IPS-NIHi7 (cell line): ENCODE measurements around the gene PROS1.

Source experiments
- DNase-seq: peaks from one replicate; pipeline ENCODE4 v3.0.0; 2012; ENCODE audit warnings: mixed read lengths; ENCODE audit errors: extremely low spot score

The PROS1 gene

GRCh38 chr3:93973131-93974126 lies at the start of gene PROS1:
Gene PROS1, minus strand, starts transcription at chr3:93973896. Its CDS starts 147 bp downstream, at chr3:93973749.
- DNase-seq = peak; percentile 74

GRCh38 chr3:94020293-94020692 lies 46.6 kb upstream of the PROS1 start:
- no peak for DNase-seq

- DNase-seq = no peak
These were observed 46.0 kb upstream of the PROS1 start for GRCh38 chr3:94019659-94020058.

- DNase-seq = no peak
These were observed 41.3 kb upstream of the PROS1 start for GRCh38 chr3:94015025-94015424.

- no peak for DNase-seq
These were observed 38.5 kb upstream of the PROS1 start for GRCh38 chr3:94012185-94012584.

- DNase-seq = no peak
These were observed 37.6 kb upstream of the PROS1 start for GRCh38 chr3:94011233-94011711.

- no peak for DNase-seq
These were observed 35.9 kb upstream of the PROS1 start for GRCh38 chr3:94009608-94010007.

- DNase-seq = no peak
These were observed 34.6 kb upstream of the PROS1 start for GRCh38 chr3:94008253-94008652.

- peak; percentile 26 for DNase-seq
These were observed 30.7 kb upstream of the PROS1 start for GRCh38 chr3:94004301-94004910.

- DNase-seq = no peak
These were observed 28.3 kb upstream of the PROS1 start for GRCh38 chr3:94001827-94002495.

GRCh38 chr3:94001191-94001590 lies 27.5 kb upstream of the PROS1 start:
- DNase-seq = no peak

- no peak for DNase-seq
These were observed 20.4 kb upstream of the PROS1 start for GRCh38 chr3:93994056-93994455.

- DNase-seq = no peak
These were observed 18.5 kb upstream of the PROS1 start for GRCh38 chr3:93992207-93992606.

- DNase-seq = no peak
These were observed 17.9 kb upstream of the PROS1 start for GRCh38 chr3:93991631-93992030.

GRCh38 chr3:93989241-93989640 lies 15.5 kb upstream of the PROS1 start:
- DNase-seq = no peak

GRCh38 chr3:93988764-93989163 lies 15.1 kb upstream of the PROS1 start:
- no peak for DNase-seq

GRCh38 chr3:93988283-93988682 lies 14.6 kb upstream of the PROS1 start:
- no peak for DNase-seq

- no peak for DNase-seq
These were observed 10.9 kb upstream of the PROS1 start for GRCh38 chr3:93984618-93985017.

GRCh38 chr3:93983408-93983807 lies 9.7 kb upstream of the PROS1 start:
- DNase-seq = no peak

GRCh38 chr3:93981649-93982048 lies 8.0 kb upstream of the PROS1 start:
- no peak for DNase-seq

- DNase-seq = peak; percentile 97
These were observed 6.4 kb upstream of the PROS1 start, which contains the start of gene ARL13B for GRCh38 chr3:93979850-93980676. Gene ARL13B, plus strand, starts transcription at chr3:93980155. Its CDS starts 269 bp downstream, at chr3:93980424.
